Thymus (tissue), 11 donors: ENCODE data around the gene HDDC2. TPM values are rescaled to one million over a fixed set of nuclear protein-coding genes. Genes with fewer than 3 reads are reported as not detected.

Experiments used
- DNase-seq, 9 donors: peaks; one replicate each; pipeline ENCODE4 v3.0.0-alpha.2; 2013; ENCODE audit warnings: low spot score in 9 of 9, low read depth in 6 of 9, missing footprints in 1 of 9
- H3K27ac ChIP-seq, 2 donors: one replicate each; pipeline ENCODE4 v1.5.1; 2013; ENCODE audit warnings: control low read depth in 1 of 2, low read depth in 1 of 2, low read length in 1 of 2, mild to moderate bottlenecking in 1 of 2, moderate library complexity in 1 of 2
- H3K27me3 ChIP-seq, 2 donors: one replicate each; pipeline ENCODE4 v1.5.1; 2013; ENCODE audit warnings: low read length in 1 of 2; ENCODE audit not compliant: control insufficient read depth in 2 of 2, insufficient read depth in 1 of 2
- H3K36me3 ChIP-seq, 2 donors: one replicate each; pipeline ENCODE4 v1.5.1; 2013; ENCODE audit warnings: low read length in 1 of 2, mild to moderate bottlenecking in 1 of 2, moderate library complexity in 1 of 2; ENCODE audit not compliant: control insufficient read depth in 2 of 2, insufficient read depth in 2 of 2
- H3K4me1 ChIP-seq, 2 donors: one replicate each; pipeline ENCODE4 v1.5.1; 2013; ENCODE audit warnings: low read length in 2 of 2; ENCODE audit not compliant: control insufficient read depth in 2 of 2, insufficient read depth in 2 of 2
- H3K4me3 ChIP-seq, 2 donors: one replicate each; pipeline ENCODE4 v1.5.1; 2013; ENCODE audit warnings: low read length in 2 of 2, control low read depth in 1 of 2, mild to moderate bottlenecking in 1 of 2
- H3K9me3 ChIP-seq, 2 donors: one replicate each; pipeline ENCODE4 v1.5.1; 2013; ENCODE audit warnings: low read length in 1 of 2, mild to moderate bottlenecking in 1 of 2; ENCODE audit not compliant: control insufficient read depth in 2 of 2, insufficient read depth in 1 of 2
- WGBS: extraction: QIAGEN DNeasy Blood & Tissue Kit; methylation state at CpG from one replicate; pipeline ENCODE4 v1.1.7; 2013; 5-methylcytosine and 5-hydroxymethylcytosine counted together
- polyA plus RNA-seq: library from polyadenylated mRNA; stranded (reverse); fragments of 200-250 nt; gene quantifications from one replicate; pipeline ENCODE4 v1.2.3, GENCODE V29; 2013
- total RNA-seq: library from RNA; stranded (reverse); fragments of 120-200 nt; gene quantifications from one replicate; pipeline ENCODE4 v1.2.4, GENCODE V29; 2013
- donor health status: healthy.

HDDC2 gene
- total and polyA plus RNA-seq, 2 donors: 64.5 to 72.6 TPM

DNA sequence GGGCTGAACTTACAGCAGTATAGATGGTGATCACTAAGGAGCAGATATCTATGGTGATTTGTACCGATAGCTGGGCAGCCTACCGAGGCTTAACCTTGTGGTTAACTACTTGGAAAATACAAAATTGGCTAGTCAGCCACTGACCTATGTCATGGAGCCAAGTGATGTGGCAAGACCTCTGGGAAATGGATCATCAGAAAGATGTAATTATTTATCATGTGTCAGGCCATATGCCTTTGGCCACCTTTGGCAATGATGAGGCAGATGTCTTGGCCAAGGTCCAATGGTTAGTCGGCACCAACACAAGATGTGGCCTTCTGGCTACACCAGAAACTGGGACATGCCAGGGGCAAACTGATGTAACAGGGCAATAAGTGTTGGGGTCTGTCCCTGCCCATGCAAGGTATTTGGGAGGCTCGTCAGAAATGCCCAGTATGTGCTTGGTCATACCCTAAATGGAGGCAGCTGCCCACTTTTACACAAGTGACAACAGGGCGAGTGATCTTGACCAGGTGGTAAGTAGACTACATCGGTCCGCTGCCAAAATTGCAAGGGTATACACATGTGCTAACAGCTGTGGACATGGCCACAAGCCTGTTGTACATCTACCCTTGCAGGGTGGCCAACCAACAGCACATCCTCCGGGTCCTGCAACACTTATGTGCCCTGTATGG lies 30.1 kb downstream of the HDDC2 start:
- Histone ChIP-seq H3K36me3 (peaks cover 16 to 39% of the 10 kb centered on the region in 2 donors), H3K4me3 (no peak overlapping the region), H3K27me3 (no peaks in the 10 kb centered on the region), H3K9me3 (peaks cover 0 to 4% of the 10 kb centered on the region in 2 donors), H3K4me1 (no peaks in the 10 kb centered on the region), H3K27ac (no peak overlapping the region)
- no peak for DNase-seq
- WGBS: 97% methylated on average over 8 of the region's 8 CpGs

- H3K4me3 ChIP-seq: no peak overlapping the region
- no peak overlapping the region for H3K27ac ChIP-seq
- peaks cover 0 to 4% of the 10 kb centered on the region in 2 donors for H3K9me3 ChIP-seq
- 98% methylated on average over 4 of the region's 4 CpGs for WGBS
- H3K27me3 ChIP-seq: no peaks in the 10 kb centered on the region
- no peak for DNase-seq
- no peaks in the 10 kb centered on the region for H3K4me1 ChIP-seq
- peaks cover 16 to 32% of the 10 kb centered on the region in 2 donors for H3K36me3 ChIP-seq
Observed at GRCh38 chr6:125270380-125270779, 31.4 kb downstream of the HDDC2 start.

DNA sequence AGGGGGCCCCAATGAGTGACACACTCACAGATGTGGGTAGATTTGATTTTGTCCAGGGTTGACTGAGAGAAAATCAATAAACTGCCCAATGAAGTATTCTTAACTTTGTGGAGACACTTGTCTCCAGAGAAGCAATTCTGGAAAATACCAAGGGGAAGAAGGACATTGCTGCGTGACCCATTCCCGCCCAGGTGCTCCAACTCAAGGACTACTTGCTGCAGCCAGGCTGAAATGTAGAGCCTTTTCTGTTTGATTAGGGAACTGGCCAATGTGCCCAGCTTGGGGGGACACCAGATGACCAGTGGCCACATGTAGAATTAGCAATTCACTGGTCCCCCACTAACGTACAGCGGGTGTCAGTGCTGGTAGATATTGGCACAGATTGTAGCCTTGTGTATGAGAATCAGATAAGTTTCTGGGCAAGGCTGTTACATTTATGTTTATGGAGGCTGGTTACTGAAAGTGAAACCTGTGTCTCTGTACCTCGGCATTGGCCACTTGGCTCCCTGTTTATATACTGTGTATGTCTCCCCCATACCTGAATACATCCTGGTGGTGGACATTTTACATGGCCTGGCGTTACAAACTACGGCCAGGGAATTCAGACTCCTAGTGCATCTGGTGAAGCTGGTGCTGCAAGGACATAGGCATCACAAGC lies 32.3 kb downstream of the HDDC2 start:
- H3K36me3 ChIP-seq: peaks cover 16 to 25% of the 10 kb centered on the region in 2 donors
- no peak overlapping the region for H3K4me3 ChIP-seq
- H3K27me3 ChIP-seq: no peaks in the 10 kb centered on the region
- H3K4me1 ChIP-seq: no peaks in the 10 kb centered on the region
- H3K27ac ChIP-seq: no peak overlapping the region
- 97% methylated on average over 7 of the region's 7 CpGs for WGBS
- peaks cover 0 to 4% of the 10 kb centered on the region in 2 donors for H3K9me3 ChIP-seq
- no peak for DNase-seq

- Histone ChIP-seq H3K4me1 (no peaks in the 10 kb centered on the region), H3K27ac (no peak overlapping the region), H3K4me3 (no peak overlapping the region), H3K9me3 (peaks cover 0 to 4% of the 10 kb centered on the region in 2 donors), H3K27me3 (no peaks in the 10 kb centered on the region), H3K36me3 (peaks cover 11 to 18% of the 10 kb centered on the region in 2 donors)
- WGBS: 96% methylated on average over 4 of the region's 4 CpGs
- DNase-seq: no peak
Observed at GRCh38 chr6:125268765-125269164, 33.0 kb downstream of the HDDC2 start.

- Histone ChIP-seq H3K9me3 (no peaks in the 10 kb centered on the region), H3K4me1 (no peaks in the 10 kb centered on the region), H3K36me3 (peaks cover 3 to 11% of the 10 kb centered on the region in 2 donors), H3K27me3 (no peaks in the 10 kb centered on the region), H3K4me3 (no peak overlapping the region), H3K27ac (no peak overlapping the region)
- 97% methylated on average over 12 of the region's 12 CpGs for WGBS
- DNase-seq: no peak
Observed at GRCh38 chr6:125267806-125268523, 33.8 kb downstream of the HDDC2 start.

DNA sequence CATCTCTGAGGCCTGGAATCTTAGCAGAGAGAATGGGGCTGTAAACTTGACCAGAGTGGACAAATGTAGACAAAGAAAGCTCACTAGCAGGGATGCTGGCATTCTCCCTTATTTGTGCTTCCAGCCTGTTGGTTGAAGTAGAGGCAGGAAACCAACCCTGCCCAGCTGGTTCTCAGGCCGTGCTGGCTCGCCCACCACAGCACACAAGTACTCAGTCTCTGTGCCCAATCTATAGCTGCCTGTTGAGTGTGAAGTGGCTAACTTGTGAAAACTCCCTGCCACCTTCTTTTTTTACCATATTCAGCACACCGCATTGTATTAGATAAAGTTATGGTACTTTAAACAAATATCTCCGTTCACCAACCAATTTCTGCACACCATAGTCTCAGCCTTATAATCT lies 37.3 kb downstream of the HDDC2 start:
- Histone ChIP-seq H3K27ac (no peak overlapping the region), H3K4me3 (no peak overlapping the region), H3K9me3 (peaks cover 0 to 1% of the 10 kb centered on the region in 2 donors), H3K36me3 (no peaks in the 10 kb centered on the region), H3K27me3 (no peaks in the 10 kb centered on the region), H3K4me1 (no peaks in the 10 kb centered on the region)
- 93% methylated on average over 4 of the region's 4 CpGs for WGBS
- no peak for DNase-seq

- no peaks in the 10 kb centered on the region for H3K4me1 ChIP-seq
- H3K27ac ChIP-seq: no peak overlapping the region
- no peak for DNase-seq
- 96% methylated on average over 12 of the region's 12 CpGs for WGBS
- H3K36me3 ChIP-seq: no peaks in the 10 kb centered on the region
- no peak overlapping the region for H3K4me3 ChIP-seq
- peaks cover 0 to 1% of the 10 kb centered on the region in 2 donors for H3K9me3 ChIP-seq
- H3K27me3 ChIP-seq: no peaks in the 10 kb centered on the region
Observed at GRCh38 chr6:125262016-125263013, 39.5 kb downstream of the HDDC2 start.

- Histone ChIP-seq H3K27ac (no peak overlapping the region), H3K4me1 (no peaks in the 10 kb centered on the region), H3K4me3 (no peak overlapping the region), H3K9me3 (peaks cover 0 to 1% of the 10 kb centered on the region in 2 donors), H3K27me3 (no peaks in the 10 kb centered on the region), H3K36me3 (no peaks in the 10 kb centered on the region)
- no peak for DNase-seq
- 83% methylated on average over 2 of the region's 2 CpGs for WGBS
Observed at GRCh38 chr6:125259354-125259736, 42.4 kb downstream of the HDDC2 start.
